GM18498 (cell line): Measurements from ENCODE around the gene ZKSCAN1.
A peak's percentile ranks its signal among the peaks of the same experiment; 100 is the strongest.

Source experiments
- ATAC-seq: cut with Tn5 transposase; IDR thresholded peaks from one replicate; pipeline ENCODE4 v1.9.1; 2021; ENCODE audit warnings: mild to moderate bottlenecking, moderate library complexity; ENCODE audit not compliant: unreplicated experiment

ZKSCAN1 gene

DNA sequence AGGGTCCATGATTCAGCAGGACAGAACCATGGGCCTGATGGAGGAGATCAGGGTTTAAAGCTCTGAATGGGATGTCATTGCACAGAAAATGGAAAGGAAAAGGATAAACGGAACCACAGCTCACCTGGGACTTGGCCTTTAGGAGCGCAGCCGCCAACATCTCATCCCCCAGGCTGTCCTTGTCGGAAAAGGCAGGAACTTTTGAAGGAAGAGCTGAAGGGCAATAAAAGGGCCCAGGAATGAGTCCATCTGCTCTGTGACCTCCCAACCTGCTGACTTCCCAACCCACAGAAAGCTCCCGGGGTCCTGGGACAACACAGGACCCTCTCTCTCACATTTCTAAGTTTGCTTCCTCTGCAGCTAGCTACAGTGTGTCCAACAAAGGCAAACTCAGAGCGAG is 60.0 kb downstream of the ZKSCAN1 start:
- no peak for ATAC-seq

DNA sequence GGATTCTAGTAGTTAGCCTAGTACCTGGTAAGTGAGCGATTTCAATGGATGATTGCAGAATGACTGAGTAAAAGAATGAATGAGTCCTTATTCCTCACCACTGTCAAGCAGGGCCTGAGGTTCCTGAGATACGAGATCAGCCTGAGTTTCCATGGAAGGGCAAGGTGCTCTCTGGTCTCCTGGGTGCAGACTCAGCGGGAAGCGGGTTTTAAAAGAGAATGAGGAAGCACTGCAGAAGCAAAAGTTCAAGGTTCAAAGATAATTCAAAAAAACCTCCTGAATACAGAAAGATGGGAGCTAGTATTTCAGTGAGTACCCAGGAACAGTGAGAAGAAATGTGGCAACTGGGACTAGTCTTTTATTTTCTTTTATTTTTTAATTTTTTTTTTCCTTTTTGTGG is 61.8 kb downstream of the ZKSCAN1 start:
- ATAC-seq = no peak

DNA sequence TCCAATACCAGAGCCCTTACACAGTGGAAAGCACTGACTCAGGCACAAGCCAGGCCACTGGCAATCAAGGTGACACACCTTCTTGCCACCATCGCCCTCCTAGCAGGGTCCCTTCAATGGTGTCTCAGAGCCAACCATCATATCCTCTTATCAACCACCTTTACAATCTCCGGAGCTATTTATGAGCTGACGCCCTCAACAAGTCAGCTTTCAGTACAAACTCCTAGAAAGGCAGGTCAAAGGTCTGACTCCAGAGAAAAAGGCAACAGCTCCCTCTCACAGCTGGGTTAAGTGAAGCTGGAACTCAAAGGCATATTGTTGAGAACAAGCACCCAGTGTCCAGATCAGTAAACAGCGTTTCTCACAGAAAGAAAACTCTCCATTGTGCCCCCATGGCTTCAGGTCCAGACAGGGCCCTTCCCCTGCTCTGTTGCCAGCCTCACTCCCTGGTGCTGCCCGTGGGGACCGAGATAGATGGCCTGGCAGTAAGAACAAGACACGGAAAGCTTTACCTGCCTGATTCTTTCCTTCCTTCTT is 63.7 kb downstream of the ZKSCAN1 start:
- ATAC-seq = no peak

DNA sequence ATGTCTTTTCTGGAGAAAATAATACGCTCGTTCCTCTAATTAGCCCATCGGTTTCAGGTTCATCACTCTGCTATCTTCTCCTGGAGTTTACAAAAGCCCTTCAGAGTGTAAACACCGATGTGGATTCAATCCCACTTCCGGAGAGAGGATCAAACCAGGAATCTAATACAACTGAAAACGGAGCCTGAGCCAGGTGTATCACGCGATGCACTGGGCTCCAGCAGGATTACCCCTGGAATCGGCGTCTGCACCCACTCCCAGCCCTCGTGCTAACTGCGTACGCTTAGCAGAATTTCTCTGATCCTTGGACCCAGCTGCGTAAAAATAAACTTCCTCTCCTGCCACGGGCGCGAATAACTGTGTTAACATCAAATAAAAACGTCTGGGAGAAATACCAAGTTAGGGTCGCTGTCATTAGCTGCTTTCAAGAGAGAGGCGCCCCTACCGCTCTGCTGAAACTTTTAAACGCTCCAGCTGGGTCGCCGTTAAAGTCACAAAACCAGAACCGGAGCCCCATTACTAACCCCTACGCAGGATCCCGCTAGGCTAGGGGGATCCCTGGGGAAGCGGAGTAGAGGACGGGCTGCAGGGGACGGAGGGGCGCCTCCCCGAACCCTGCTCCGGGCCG is 65.6 kb downstream of the ZKSCAN1 start:
- no peak for ATAC-seq

DNA sequence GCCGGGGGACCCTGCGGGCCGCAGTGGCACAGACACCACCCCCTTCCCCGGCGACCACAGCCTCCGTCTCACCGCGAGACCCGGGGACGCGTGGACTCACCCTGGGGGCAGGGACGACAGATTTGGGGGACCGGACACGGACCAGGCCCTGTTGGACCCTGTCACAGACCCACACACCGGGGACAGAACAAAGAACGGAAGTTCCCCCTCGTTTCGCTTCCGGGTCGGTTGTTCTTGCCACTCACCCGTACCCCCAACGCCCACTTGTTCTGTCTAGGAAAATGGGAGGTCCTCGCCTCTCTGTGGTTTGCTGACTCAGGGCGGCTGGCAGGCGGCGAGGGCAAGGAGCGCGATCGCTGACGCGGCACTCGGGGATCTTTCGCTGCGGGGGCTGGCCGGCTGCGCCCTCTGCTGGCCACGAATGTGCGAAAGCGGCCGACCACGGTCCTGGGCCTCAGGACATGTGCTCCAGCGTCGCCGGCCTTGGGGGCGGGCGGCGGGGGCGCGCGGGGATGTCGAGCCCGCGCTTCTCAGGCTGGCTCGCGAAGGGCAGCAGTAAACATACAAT is 66.2 kb downstream of the ZKSCAN1 start, which contains the start of gene ZNF3:
TSS of gene ZNF3 (minus strand) at position 189 of the 568 bp plus-strand sequence. CDS start 4,366 bp downstream, outside the sequence.
- peak; percentile 88 for ATAC-seq

DNA sequence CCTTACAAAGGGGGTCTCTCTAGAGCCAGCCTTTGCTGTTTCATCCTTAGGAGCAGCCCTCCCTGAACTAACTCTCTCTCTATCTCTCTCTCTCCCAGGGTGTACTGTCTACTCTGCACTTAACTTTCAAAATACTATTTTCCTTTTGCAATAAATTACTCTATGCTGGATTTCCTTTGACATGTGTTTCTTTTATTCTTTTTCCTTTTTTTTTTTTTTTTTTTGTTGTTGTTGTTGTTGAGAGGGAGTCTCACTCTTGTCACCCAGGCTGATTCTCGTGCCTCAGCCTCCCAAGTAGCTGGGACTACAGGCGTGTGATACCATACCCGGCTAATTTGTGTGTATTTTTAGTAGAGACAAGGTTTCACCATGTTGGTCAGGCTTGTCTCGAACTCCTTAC is 67.6 kb downstream of the ZKSCAN1 start:
- ATAC-seq = no peak

DNA sequence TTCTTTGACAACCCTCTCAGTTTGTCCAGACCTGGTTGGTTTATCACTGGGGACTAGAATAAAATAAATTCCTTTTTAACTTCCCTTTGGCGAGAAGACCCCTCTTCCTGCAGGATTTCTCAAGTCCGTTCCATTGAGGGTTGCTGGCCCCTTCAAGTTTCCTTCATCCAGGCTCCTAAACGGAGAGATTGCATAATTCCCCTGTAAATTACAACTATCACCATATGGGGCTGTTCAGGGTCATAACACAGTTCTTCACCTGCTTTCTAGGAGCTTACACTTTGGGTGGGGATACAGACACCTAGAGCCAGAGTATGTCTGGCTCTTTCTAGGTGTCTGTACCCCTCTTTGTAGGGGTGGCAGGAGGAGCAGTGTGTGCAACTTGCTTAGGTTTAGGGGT is 70.1 kb downstream of the ZKSCAN1 start:
- ATAC-seq = no peak

DNA sequence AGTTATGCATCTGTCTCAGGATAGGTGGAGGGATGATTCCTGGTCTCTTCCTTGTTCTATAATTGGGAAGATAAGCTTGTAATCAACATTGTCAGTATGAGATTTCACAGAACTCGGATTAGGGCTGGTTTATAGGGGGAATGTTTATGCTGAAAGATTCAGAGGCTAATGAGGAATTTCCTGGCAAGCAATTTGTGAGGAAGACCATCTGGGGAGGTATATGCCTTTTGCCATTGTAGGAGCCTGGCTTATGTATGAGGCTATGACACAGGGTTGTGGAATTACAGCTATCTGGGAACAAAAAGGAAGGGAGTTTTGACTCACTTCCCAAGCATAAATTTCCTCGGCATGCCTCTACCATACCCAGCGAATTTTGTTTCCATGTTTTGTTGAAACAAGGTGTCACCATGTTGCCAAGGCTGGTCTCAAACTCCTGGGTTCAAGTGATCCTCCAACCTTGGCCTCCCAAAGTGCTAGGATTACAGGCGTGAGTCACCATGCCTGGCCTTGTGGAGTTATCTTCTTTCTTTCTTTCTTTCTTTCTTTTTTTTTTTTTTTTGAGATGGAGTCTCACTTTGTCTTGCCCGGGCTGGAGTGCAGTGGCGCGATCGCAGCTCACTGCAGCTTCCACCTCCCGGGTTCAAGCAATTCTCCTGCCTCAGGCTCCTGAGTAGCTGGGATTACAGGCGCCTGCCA is 71.8 kb downstream of the ZKSCAN1 start:
- no peak for ATAC-seq

DNA sequence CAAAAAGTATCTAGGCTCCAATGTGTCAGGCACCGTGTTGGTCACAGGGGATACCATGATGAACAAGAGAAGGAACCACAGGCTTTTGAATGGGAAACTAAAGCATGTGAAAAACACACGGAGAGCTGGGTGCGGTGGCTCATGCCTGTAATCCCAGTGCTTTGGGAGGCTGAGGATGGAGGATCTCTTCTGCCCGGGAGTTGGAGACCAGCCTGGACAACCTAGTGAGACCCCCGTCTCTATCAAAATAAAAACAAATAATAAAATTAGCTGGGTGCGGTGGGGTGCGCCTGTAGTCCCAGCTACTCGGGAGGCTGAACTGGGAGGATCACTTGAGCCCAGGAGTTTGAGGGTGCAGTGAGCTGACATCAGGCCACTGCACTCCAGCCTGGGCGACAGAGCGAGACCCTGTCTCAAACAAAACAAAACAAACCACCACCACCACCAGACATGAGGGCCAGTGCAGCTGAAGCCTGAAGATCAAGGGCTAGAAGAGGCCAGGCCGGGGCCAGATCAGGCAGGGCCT is 72.8 kb downstream of the ZKSCAN1 start:
- ATAC-seq = peak; percentile 6

DNA sequence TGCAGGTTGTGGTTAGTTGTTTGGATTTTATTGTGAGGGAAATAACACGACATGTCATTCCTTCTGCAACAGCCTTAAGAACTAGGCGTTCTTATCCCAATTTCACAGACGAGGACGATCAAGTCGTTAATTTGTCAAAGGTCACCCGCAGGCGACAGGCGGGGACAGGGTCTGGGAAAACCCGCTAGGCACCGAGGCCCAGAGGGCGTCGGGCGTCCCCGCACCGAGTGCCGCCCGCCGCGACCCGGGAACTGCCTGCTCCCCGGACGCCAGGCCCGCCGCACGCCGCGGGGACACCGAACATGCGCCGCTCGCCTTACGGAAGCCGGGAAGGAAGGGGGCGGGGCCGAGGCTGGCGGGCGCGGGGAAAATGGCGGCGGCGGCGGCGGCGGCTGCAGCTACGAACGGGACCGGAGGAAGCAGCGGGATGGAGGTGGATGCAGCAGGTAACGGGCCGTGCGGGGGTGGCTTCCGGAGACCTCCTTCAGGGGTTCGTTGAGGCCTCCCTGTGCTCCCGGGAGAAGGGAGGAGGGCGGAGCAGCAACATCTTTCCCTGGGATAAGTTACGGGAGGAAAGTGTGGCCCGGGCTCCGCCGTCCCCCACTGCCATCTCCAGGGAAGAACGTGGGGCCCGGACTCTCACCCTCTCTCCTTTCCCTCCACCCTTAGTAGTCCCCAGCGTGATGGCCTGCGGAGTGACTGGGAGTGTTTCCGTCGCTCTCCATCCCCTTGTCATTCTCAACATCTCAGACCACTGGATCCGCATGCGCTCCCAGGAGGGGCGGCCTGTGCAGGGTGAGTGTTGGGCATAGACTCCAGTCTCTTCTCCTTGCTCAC is 73.4 kb downstream of the ZKSCAN1 start, which contains the start of gene COPS6:
TSS of gene COPS6 (plus strand) at position 349 of the 837 bp plus-strand sequence. CDS start at position 371, 22 bp downstream.
- peak; percentile 59 for ATAC-seq

DNA sequence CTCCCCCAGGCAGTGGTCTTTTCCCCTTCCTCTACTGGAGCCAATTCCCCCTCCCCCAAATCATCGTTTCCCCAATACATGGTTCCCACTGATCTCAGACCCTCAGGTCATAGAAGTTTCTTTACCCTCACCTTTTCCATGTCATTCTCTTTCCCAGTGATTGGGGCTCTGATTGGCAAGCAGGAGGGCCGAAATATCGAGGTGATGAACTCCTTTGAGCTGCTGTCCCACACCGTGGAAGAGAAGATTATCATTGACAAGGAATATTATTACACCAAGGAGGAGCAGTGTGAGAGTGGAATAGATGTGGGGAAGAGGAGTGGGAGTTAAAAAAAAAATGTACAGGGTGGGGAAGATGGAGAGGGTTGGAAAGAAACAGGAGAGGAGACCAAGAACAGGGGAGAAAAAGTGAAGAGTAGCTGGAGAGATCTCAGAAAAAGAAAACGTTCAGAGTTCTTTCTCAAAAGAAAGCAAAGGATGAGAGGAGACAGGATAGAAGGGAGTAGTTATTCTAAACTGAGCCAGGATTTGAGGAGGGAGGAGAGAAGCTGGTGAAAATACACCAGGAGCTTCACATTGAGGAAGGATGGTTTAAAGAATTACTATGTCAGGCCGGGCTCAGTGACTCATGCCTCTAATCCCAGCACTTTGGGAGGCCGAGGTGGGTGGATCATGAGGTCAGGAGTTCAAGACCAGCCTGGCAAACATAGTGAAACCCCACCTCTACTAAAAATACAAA is 74.2 kb downstream of the ZKSCAN1 start:
- no peak for ATAC-seq

DNA sequence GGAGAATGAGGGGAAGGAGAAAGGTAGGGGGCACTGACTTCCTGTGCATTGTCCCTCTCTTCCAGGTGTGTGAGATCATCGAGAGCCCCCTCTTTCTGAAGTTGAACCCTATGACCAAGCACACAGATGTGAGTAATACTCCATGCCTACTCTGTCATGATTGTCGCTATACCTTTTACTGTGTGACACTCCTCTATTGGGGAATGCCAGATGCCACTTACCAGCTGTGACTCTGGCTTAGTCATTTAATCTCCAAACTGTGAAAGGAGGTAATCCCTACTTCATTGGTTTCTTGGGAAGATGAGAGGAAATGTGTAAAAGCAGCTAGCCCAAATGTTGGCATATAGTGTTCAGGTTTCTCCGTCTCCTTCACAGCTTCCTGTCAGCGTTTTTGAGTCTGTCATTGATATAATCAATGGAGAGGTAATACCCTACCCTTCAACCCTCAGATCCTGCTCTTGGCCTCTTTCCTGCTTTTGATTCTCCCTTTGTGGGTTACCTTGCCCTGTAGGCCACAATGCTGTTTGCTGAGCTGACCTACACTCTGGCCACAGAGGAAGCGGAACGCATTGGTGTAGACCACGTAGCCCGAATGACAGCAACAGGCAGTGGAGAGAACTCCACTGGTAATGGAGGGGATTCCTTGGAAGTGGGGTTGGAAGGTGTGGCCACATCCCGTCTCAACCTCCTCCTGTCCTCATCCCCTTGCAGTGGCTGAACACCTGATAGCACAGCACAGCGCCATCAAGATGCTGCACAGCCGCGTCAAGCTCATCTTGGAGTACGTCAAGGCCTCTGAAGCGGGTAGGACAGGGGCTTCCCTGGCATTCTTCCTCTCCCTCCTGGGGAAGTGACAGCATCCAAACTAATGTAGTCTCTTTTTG is 75.4 kb downstream of the ZKSCAN1 start:
- no peak for ATAC-seq
